Adipose tissue (tissue), 3 donors: ENCODE measurements around the gene FBXL16. TPM values are rescaled to one million over a fixed set of nuclear protein-coding genes. Genes with fewer than 3 reads are reported as not detected.
"Not testable (repeated sequence)": the region's sequence is repeated elsewhere in the genome, so short reads cannot be mapped to it uniquely, and the experiment has no call there.

Source experiments
- H3K27ac ChIP-seq: one replicate; pipeline ENCODE4 v1.5.1; 2013; ENCODE audit warnings: low read depth, low read length
- WGBS, 3 donors: extraction: QIAGEN DNeasy Blood & Tissue Kit; methylation state at CpG; one replicate each; pipeline ENCODE4 v1.1.7; 2013; 5-methylcytosine and 5-hydroxymethylcytosine counted together
- polyA plus RNA-seq, 3 donors: library from polyadenylated mRNA; stranded (reverse); fragments of 200-250 nt; gene quantifications; one replicate each; pipeline ENCODE4 v1.2.3, GENCODE V29; 2013
- donor health status: healthy with polysubstance abuse.
- donor health status: Bipolar disorder and iron deficiency.
- donor health status: healthy.

FBXL16 gene
- polyA plus RNA-seq, 3 donors: 0.22 to 2.5 (median 0.37) TPM

DNA sequence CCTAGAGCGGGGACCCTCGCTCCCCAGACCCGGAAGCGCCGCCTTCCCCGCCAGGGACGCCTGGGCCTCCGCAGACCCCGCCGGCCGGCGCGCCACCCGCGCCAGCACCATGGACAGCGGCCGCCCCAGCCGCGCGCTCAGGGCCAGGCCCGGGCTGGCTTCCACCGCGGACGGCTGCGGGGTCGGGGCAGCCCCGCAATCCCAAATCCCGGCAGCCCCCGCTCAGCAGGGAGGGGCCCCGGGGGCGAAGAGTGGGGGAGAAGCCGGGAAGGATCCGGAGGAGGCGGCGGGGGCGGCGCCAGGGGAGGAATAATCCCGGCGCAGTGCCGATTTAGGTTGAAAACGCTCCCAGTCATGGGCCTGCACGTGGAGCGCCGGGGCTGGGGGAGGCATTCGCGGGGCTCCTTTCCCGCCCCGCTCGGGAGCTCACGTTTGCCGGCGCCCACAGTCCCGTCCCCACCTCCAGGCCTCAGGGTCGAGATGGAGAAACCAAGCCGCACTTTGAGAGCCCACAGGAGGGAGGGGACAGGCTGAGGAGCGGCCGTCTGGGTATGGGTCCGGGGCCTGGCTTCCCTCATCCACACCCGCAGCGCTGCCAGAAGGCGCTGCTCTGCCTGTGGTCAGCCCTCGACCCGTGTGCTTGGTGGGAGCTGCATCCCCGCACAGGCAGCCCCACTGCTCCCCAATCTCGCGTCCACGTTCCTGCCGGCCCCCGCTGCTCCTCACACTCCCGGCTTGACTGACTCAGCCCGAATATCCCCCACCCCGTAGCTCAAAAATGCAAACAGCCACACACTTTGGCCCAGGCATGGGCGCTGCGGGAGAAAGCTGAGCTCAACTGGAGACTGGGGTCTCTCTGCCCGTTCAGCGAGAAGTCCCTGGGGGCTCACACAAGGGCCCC lies 4.7 kb downstream of the FBXL16 start:
- WGBS, 3 donors: 4 to 7% (median 7%) methylated on average over 59 to 76 of the region's 76 CpGs
- H3K27ac ChIP-seq: no peak overlapping the region

DNA sequence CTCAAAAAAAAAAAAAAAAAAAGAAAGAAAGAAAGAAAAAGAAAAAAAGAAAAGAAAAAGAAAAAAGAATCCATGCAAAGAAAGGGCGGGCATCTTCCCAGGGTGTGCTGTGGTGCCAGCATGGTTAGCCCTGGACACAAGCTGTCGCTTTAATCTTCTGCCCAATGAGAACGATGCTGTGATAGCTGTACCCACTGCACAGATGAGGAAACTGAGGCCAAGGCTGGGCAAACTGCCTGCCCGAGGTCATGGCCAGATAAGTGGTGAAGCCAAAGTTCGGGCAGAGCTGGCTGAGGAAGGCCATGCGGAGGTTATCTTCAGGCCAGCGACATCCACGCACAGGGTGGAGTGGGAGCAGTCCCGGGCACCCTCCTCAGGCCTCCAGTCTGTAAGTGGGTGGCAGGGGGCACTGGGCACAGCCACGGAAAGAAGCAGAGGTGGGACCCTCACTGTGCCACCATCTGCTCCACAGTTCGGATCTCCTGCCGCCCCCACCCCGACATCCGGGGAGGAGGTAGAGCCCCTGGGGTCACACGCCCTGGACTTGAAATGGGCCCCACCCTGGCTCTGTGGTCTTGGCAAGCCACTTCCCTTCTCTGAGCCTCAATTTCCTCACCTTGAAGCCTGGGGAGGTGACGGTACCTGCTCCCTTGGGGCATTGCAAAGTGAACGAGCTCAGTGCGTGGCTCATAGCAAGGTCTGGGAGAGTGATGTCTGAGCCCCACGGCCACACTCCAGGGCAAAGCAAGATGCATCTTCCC lies 6.5 kb downstream of the FBXL16 start:
- WGBS, 3 donors: 70 to 79% (median 72%) methylated on average over 19 of the region's 19 CpGs
- H3K27ac ChIP-seq: no peak overlapping the region

DNA sequence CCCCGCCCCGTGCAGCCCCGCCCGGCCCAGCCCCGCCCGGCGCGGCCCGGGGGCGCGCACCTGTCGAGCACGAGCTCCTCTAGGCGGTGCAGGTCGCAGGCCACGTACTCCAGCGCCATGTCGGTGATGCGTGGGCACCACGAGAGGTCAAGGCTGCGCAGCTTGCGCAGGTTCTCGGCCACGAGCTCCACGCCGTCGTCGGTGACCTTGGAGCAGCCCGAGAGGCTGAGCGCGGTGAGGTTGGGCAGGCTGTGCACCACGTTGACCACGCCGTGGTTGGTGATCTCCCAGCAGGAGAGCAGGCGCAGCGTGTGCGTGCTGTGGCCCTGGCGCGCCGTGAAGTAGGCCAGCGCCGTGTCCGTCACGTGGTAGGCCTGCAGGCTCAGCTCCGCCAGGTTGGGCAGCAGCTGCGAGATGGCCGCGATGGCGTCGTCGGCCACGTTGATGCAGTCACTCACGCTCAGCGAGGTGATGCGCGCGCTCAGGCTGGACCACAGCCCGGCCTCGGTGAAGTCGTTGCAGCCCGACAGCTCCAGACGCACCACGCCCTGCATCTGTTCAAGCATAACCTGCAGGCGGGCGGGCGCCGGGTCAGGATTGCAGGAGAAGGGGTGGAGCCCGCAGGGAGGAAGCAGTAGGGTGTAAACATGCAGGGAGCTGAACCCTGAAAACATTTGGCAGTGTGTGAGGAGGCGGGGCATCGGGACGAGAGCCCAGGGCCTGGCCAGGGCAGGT lies 10.1 kb downstream of the FBXL16 start:
- H3K27ac ChIP-seq: no peak overlapping the region
- 2 to 4% (median 3%) methylated on average over 68 to 71 of the region's 71 CpGs for WGBS, 3 donors

DNA sequence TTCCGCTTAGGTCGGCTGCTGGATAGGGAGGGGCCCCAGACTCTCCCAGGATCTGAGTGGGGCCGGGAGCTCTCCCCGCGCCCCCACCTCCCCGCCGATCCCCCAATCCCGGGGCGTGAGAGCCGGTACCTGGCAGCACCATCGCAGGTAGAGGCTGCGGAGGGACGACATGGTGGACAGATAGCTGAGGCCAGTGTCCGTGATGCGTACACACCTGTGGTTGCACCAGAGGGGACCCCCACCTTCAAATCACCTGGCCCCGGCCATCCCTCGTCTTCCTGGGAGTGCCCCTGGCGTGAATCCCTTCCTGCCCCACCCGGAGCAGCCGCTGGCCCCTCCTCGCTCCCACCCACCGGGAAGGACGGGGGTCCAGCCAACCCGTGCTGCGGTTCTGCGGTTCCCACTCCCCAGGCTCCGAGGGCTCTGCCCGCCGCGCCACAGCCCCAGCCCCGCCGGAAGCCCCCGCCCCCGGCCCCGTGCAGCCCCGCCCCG lies 10.7 kb downstream of the FBXL16 start:
- 2 to 3% (median 3%) methylated on average over 23 to 37 of the region's 37 CpGs for WGBS, 3 donors
- H3K27ac ChIP-seq: no peak overlapping the region

DNA sequence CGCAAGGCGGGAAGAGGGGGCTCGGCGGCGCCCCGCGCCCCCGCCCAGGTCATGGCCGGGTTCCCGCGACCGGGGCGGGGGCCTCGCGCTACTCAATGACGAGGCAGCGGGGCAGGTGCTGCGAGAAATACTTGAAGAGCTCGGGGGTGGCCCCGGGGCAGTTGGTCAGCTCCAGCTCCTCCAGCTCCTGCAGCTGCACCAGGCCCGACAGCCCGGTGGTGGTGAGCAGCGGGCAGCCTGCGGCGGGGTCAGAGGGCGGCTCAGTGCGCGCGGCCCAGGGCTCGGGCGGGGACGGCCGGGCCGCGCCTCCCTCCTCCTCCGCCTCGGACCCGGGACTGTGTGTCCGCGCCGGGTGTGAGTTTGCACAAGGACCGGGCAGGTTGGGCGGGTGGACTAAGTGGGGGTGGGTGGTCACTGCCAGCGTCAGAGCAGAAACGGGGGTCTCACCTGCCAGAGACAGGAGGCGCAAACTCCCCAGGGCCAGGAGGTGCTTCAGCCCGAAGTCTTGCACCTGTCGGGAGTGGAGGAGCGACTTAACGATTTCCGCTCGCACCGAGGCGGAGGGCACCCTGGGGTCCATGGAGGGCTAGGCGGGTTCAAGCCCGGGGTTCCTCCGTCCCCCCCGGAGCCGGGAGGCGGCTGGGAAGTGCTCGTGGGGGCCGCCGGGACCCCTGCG lies 11.3 kb downstream of the FBXL16 start:
- no peak overlapping the region for H3K27ac ChIP-seq
- WGBS, 3 donors: 2 to 5% (median 3%) methylated on average over 51 to 64 of the region's 64 CpGs

DNA sequence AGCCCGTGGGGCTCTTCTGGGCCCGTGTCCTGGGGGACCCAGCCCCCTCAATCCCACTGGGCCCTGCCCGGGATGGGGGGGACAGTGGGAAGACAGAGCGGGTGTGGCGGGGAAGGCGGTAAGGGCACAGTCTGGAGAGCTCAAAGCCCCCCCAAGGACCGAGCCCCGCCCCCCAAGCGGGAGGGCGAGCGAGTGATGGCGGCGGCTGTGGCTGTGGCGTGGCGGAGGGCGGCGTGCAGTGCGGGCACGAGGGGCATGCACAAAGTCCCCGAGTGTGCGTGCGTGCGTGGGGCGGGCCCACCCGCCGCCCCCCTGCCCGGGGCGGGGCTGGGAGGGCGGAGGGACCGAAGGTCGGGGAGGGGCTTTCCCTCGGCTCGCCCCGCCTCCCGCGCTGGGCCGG lies 11.8 kb downstream of the FBXL16 start:
- 5 to 7% (median 7%) methylated on average over 16 to 36 of the region's 37 CpGs for WGBS, 3 donors
- H3K27ac ChIP-seq: no peak overlapping the region

DNA sequence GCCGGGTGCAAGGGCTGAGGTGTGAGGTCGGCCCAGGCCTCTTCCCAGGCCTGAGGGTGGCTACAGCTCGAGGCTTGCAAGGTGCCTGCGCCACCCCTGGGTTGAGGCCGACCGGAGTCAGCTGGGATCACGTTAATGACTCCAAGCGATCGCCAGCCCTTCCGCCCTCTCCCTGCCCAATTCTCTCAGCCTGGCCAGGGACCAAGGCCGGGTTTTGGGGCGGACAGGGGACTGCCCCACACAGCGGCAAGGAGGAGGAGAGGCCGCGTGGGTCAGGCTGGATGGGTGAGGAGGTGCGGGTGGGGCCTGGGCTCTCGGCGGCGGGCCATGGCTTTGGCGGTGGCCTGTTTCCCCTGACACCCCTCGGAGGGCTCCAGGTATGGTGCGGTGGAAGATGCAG lies 12.2 kb downstream of the FBXL16 start:
- 34 to 39% (median 36%) methylated on average over 19 to 22 of the region's 22 CpGs for whole genome bisulfite sequencing, 3 donors
- H3K27ac ChIP-seq: no peak overlapping the region

DNA sequence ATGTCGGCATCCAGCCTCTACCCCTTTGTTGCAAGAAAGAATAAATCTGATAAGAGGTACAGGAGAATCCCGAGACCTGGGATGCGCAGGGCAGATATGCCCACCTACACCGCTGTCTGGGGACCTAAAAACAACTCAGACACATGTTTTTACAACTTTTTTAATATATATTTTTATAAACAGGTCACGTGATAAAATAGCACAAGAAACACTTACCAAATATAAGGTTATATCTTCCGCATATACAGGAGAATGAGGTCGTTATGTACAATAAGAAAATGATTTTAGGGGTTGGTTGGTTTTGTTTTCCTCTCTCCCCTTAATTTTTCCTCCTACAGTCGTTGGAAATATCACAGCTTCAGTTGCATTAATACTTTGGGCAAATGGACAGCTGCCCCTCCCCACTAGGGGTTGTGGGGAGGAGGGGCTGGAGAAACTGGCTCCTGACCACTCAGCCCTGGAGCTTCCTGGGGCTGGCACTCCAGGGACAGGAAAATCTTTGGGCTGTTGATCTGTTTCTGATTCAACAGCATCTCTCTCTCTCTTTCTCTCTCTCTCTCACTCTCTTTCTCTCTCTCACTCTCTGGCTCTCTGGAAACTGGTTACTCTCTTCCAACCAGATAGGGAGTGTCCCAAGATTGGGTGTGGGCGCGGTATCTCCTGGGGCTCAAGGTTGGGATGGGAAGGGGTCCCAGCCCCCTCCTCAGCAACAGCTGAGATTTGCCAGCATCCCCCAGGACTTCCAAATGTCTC lies 13.1 kb downstream of the FBXL16 start:
- no peak overlapping the region for H3K27ac ChIP-seq
- WGBS, 3 donors: 60 to 77% (median 71%) methylated on average over 10 of the region's 10 CpGs

DNA sequence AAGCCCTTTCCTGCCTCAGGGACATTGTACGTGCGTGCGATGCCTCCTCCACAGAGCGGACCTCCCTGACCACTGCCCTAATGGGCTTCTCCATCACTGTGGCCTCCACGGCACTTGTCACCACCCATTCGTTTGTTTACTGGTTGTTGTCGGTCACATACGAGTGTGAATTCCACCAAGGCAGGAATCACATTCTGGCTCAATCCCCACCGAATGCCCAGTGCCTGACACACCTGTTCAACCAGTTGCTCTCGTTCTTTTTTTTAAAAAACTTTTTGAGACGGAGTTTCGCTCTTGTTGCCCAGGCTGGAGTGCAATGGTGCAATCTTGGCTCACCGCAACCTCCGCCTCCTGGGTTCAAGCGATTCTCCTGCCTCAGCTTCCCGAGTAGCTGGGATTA lies 14.4 kb downstream of the FBXL16 start:
- not testable (repeated sequence) for H3K27ac ChIP-seq
- 78 to 88% (median 87%) methylated on average over 16 of the region's 16 CpGs for WGBS, 3 donors

DNA sequence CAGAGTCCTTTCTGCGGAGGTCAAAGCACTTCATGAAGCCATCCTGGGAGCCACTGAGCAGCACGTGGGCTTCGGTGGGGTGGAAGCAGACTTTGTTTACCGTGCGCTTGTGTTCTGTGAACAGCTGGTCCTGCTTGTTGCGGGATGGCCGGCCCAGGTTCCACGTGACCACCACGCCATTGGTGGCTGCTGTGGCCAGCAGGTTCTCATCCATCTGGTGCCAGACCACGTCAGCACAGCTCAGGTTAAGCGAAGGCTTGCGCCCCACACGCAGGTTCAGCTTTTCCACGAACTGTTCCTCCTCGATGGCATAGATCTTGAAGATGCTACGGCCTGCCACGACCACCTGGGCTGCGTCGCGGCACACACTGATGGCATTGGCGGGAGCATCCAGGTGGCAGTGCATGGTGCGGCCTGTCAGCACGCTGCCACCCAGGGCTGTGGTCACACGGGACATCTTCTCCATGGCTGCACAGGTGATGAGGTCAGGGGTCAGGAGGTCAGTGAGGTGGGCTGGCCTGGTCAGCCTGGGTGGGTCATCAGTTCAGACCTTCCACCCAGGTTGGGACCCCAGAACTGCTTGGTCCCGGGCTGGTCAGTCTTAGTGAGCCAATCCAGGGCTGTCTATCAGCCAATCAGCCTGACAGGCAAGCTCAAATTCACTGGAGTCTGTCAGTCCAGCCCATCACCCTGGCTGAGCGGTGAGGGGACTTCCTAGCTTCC lies 16.3 kb downstream of the FBXL16 start:
- WGBS, 3 donors: 74 to 84% (median 80%) methylated on average over 26 of the region's 26 CpGs
- no peak overlapping the region for H3K27ac ChIP-seq

DNA sequence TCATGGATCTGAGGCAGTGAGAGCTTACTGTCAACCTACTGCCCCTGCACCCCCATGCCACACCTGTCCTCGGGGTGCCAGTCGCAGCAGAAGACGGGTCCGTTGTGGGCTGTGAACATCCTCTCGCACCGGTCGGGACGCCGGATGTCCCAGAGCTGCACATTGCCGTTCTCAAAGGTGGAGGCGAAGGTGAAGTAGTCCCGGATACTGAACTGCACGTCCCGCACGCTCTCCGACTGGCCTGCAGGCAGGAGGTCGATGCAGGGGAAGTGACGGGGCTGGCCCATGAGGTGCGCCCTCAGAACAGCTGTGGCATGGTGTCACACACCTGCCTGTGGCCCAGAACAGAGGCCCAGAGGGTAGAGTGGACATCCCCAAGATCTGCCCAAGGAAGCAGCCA lies 18.1 kb downstream of the FBXL16 start:
- 91 to 96% (median 91%) methylated on average over 19 of the region's 19 CpGs for WGBS, 3 donors
- no peak overlapping the region for H3K27ac ChIP-seq

DNA sequence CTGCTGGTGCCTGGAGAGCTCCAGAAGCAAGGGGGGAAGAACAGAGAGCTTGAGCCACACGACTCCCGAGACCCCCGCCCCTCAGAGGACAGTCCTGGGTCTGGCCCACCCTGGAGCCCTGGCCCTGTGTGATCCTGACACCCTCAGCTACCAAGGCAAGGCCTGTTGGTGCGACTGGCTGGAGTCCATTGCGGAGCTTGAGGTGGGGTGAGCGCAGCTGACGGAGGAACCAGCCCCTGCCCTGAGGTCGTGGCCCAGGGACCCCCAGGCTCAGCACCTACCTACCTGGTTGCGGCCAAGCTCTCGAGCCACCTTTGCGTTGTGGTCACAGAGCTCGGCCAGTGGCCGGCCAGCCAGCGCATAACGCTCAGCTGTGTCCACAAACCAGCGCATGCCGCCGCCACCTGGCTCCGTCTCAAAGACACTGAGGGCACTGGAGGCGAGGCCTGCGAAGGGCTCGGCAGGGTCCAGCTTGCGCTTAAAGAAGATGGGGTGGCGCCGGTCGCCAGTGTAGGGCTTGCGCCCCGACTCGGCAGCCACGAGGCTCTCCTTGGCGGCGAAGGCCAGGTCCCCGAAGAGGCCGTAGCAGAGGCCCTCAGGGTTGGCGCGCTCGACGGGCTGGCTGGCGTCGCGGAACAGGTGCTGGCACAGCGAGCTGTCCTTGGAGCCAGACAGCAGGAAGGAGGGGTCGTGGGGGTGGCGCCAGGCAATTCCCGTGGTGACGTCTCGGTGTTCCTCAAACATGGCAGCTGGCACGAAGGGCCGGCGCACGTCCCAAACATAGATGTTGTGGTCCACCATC lies 18.9 kb downstream of the FBXL16 start:
- WGBS, 3 donors: 91 to 96% (median 94%) methylated on average over 51 of the region's 51 CpGs
- no peak overlapping the region for H3K27ac ChIP-seq

DNA sequence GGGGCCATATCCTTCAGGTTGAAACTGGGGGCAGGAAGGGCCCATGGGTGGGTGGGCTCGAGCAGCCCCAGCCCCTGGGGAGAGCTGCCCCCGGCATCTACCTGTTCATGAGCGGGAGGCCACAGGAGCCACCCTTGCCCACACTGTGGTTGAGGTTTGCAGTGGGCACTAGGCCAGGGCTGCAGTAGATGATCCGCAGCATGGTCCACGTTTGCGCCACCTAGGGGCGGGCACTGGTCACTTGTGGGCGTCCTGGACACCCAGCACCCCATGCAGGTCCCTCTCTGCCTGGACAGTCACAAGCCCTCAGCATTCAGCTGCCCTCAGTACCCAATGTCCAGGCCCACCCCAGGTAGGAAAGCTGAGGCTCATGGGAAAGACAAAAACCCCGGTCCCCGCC lies 19.6 kb downstream of the FBXL16 start:
- no peak overlapping the region for H3K27ac ChIP-seq
- WGBS, 3 donors: 56 to 74% (median 61%) methylated on average over 10 of the region's 10 CpGs

DNA sequence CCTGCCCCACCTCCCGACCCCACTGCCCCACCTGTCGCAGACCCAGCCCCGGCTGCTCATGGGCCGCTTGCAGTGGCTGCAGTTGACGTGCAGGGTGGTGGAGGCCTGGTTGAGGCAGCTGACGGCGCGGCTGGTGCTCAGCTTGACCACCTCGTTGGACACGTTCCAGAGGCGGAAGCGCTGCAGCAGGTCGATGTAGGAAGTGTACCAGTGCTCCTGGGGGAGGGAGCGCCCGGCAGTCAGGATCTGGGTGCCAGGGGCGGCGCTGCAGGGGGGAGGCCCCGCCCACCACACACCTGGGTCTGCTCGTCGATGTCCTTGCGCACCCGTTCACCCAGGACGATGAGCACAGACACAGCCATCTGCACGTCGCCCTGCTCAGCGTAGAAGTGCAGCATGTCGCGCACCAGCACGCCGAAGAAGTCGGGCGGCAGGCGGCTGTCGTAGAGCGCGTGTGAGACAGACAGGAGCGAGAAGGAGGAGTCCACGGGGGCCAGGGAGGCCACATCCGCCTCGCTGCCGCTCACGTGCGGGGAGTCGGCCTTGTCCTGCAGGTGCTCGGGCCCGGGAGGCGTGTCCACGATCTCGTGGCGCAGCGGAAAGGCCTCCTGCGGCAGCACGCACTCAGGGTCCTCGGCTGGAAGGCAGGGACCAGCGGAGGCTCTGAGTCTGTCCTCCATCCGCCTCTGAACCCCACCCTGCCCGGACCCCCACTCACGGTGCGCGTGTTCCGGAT lies 20.5 kb downstream of the FBXL16 start:
- 90 to 94% (median 92%) methylated on average over 61 of the region's 61 CpGs for WGBS, 3 donors
- no peak overlapping the region for H3K27ac ChIP-seq

DNA sequence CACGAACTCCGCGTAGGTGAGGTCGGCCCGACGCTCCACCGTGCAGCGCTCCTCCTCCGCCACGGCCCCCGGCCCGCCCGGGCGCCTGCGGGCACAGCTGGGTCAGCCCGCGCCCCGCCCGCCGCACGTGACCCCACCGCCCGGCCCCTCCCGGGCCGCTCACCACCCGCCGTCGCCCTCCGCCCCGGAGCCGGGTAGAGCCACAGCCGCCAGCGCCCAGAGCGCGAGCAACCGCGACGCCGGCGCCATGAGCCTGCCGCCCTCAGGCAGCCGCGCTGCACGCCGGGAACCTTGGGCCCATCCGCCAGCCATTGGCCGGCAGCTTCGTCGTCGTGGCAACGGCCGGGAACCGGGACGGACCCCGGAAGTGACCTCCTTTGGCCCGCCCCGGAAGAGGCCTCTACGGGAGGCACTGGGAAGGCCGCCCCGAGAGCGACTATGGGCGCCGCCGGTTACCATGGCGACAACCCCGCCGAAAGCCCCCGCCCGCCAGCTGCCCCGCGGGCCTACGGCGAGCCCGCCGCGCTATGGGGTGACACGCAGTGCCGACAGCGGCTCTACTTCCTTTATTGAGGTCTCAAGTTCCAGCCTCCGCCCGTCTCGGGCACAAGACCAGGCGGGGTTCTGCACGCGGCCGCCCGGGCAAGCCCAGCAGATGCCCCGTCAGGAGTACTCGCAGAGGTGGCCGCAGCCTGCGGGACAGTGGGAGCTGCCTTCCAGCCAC lies 21.4 kb downstream of the FBXL16 start, which contains the start of gene JMJD8:
TSS of gene JMJD8 (minus strand) at position 264 of the 724 bp plus-strand sequence. CDS start at position 249, 15 bp downstream.
- 1 to 2% (median 2%) methylated on average over 63 to 89 of the region's 91 CpGs for WGBS, 3 donors

More for the DNA sequence above, 21.4 kb downstream of the FBXL16 start, which contains the start of gene JMJD8:
- H3K27ac ChIP-seq: no peak within 1 kb of the TSS
